Heart right ventricle (tissue), 16 donors: Measurements from ENCODE around the gene PITPNB. TPM values are rescaled to one million over a fixed set of nuclear protein-coding genes. Genes with fewer than 3 reads are reported as not detected.

ENCODE experiments used
- ATAC-seq, 8 donors: fragments of 200-7000 bp; cut with Tn5 transposase; one replicate each; pipeline ENCODE4 v1.9.1; 2020; ENCODE audit warnings: mild to moderate bottlenecking in 8 of 8, moderate library complexity in 8 of 8, moderate number of reproducible peaks in 1 of 8
- DNase-seq, 2 donors: peaks; one replicate each; pipeline ENCODE4 v3.0.0-alpha.2; 2020
- H3K27ac ChIP-seq, 10 donors: fragments of 200-600 bp; sonication (generic) in 2 of 10; one replicate each; pipeline versions ENCODE4 v1.5.0 to v1.8.0; 2020 to 2022; ENCODE audit warnings: mild to moderate bottlenecking in 3 of 10
- H3K27me3 ChIP-seq, 7 donors: fragments of 200-600 bp; one replicate each; pipeline ENCODE4 v1.8.0; 2021 to 2022; ENCODE audit warnings: mild to moderate bottlenecking in 2 of 7
- H3K36me3 ChIP-seq, 9 donors: fragments of 200-600 bp; sonication (generic) in 1 of 9; one replicate each; pipeline versions ENCODE4 v1.5.0 to v1.8.0; 2020 to 2022; ENCODE audit warnings: mild to moderate bottlenecking in 2 of 9
- H3K4me1 ChIP-seq, 9 donors: fragments of 200-600 bp; sonication (generic) in 1 of 9; one replicate each; pipeline versions ENCODE4 v1.5.0 to v1.8.0; 2020 to 2022; ENCODE audit warnings: mild to moderate bottlenecking in 4 of 9
- H3K4me3 ChIP-seq, 10 donors: fragments of 200-600 bp; sonication (generic) in 2 of 10; one replicate each; pipeline versions ENCODE4 v1.5.0 to v1.8.0; 2020 to 2022; ENCODE audit warnings: mild to moderate bottlenecking in 7 of 10, moderate library complexity in 2 of 10
- H3K9me3 ChIP-seq, 11 donors: fragments of 200-600 bp in 10 of 11; sonication (generic) in 2 of 11; one replicate each; pipeline versions ENCODE4 v1.5.0 to v1.8.0; 2013 to 2022; ENCODE audit warnings: mild to moderate bottlenecking in 2 of 11, control low read depth in 1 of 11, moderate library complexity in 1 of 11
- WGBS, 2 donors: extraction: QIAGEN DNeasy Blood & Tissue Kit; methylation state at CpG; one replicate each; pipeline ENCODE4 v1.1.7; 2013; ENCODE audit warnings: inconsistent platforms in 1 of 2; 5-methylcytosine and 5-hydroxymethylcytosine counted together
- intact Hi-C, 10 donors: fragments of 100-400 bp; cut with DNase I; formaldehyde crosslinking; loops; one replicate each; pipeline versions ENCODE4 v1.11.1 to v1.14.2; 2022
- polyA plus RNA-seq, 2 donors: library from polyadenylated mRNA; stranded (reverse); fragments of 200-250 nt; gene quantifications; one replicate each; pipeline ENCODE4 v1.2.3, GENCODE V29; 2013
- total RNA-seq, 10 donors: library from RNA; stranded (reverse); fragmentation: NEBNext Ultra II Directional in 3 of 10; extraction: Animal tissue kit (Norgen Biotek cat#: 25700) in 3 of 10; gene quantifications; one replicate each; pipeline versions ENCODE4 v1.2.1 to v1.2.4, GENCODE V29; 2021 to 2023
- TF ChIP-seq, protein P1 (sequence below), 9 donors: fragments of 200-600 bp; sonication (generic) in 2 of 9; IDR thresholded peaks; one replicate each; pipeline versions ENCODE4 v1.5.0 to v1.8.0; 2021 to 2022; ENCODE audit warnings: antibody characterized with exemption in 9 of 9, mild to moderate bottlenecking in 5 of 9, moderate library complexity in 1 of 9
- donor health status: Arrhythmogenic right ventricular cardiomyopathy.
- donor health status: ischemic (EF 13 %, LVEDD 7.1; RV severe dilation, severe dysfunction).
- donor health status: healthy with polysubstance abuse.
- donor health status: DM: no; HTN: yes; CAD: no.
- donor health status: DM: no; HTN: no; CAD: no.
- donor health status: ischemic (EF 25% LVEDD 6.9; RV normal size, moderate dysfunction).
- donor health status: ischemic (EF 25% LVEDD 5.7; RV mildly dilated, moderate dysfunction).
- donor health status: healthy.
- donor health status: DM: yes; HTN: yes; CAD: no.
- donor health status: Ischemic cardiomyopathy.
- donor health status: ischemic (EF 35%, LVEDD 5.7; RV mildly dilated, moderate dysfunction).
- donor health status: nonischemic (EF 11% LVEDD 7.7; RV severe dilation, severe dysfunction).
- donor health status: DM: yes; HTN: yes; CAD: no.
- donor health status: PGD.
- donor health status: ischemic (EF 29% LVEDD 5.4; RV normal size, mild dysfunction).
- donor health status: nonischemic (EF 23%, LVEDD 6.1; RV moderate dilation, normal function).

The PITPNB gene
- total and polyA plus RNA-seq, 12 donors, result 16.0 to 78.3 (median 58.1) TPM

- DNase-seq, result no peak
- Histone ChIP-seq H3K4me3 (no peak overlapping the region), H3K4me1 (peaks cover 0 to 2% (median 0%) of the 10 kb centered on the region in 9 donors), H3K27me3 (no peaks in the 10 kb centered on the region), H3K27ac (no peak overlapping the region), H3K36me3 (no peaks in the 10 kb centered on the region), H3K9me3 (peaks cover 0 to 6% (median 0%) of the 10 kb centered on the region in 11 donors)
- 87 to 89% methylated on average over 4 of the region's 4 CpGs for WGBS, 2 donors
- ATAC-seq, result no peak
- TF ChIP-seq, protein P1, sequence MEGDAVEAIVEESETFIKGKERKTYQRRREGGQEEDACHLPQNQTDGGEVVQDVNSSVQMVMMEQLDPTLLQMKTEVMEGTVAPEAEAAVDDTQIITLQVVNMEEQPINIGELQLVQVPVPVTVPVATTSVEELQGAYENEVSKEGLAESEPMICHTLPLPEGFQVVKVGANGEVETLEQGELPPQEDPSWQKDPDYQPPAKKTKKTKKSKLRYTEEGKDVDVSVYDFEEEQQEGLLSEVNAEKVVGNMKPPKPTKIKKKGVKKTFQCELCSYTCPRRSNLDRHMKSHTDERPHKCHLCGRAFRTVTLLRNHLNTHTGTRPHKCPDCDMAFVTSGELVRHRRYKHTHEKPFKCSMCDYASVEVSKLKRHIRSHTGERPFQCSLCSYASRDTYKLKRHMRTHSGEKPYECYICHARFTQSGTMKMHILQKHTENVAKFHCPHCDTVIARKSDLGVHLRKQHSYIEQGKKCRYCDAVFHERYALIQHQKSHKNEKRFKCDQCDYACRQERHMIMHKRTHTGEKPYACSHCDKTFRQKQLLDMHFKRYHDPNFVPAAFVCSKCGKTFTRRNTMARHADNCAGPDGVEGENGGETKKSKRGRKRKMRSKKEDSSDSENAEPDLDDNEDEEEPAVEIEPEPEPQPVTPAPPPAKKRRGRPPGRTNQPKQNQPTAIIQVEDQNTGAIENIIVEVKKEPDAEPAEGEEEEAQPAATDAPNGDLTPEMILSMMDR (IDR thresholded peaks at IDR 0.05), result no peak
- intact Hi-C loops, result no loop called here
Measured at GRCh38 chr22:27815826-27816530, 103.1 kb downstream of the PITPNB start.

DNA sequence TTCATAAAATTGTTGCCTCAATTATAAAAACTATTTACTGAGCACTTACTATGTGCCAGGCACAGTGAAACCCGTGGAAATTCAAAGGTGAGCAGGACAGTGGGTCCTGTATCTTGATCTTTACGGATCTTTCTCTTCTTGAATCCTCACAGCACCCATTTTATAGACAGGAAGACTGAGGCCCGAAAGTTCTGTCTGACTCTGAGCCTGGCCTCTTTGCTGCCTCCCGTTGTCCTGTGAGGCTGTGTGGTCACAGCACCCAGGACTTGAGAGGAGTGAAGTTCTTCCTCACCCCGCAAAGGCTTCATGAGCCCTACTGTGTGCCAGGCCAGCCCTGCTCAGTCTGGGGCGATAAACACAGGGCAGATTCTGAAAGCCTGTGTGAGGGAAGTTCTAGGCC lies 104.1 kb downstream of the PITPNB start:
- Histone ChIP-seq H3K36me3 (no peaks in the 10 kb centered on the region), H3K4me1 (peaks cover 0 to 12% (median 6%) of the 10 kb centered on the region in 9 donors), H3K9me3 (peaks cover 0 to 3% (median 0%) of the 10 kb centered on the region in 11 donors), H3K27ac (no peak overlapping the region), H3K27me3 (no peaks in the 10 kb centered on the region), H3K4me3 (no peak overlapping the region)
- WGBS, 2 donors, result 86 to 90% methylated on average over 6 of the region's 6 CpGs
- intact Hi-C loops, result no loop called here
- ATAC-seq (no peak), DNase-seq (no peak)
- TF ChIP-seq, protein P1 (IDR thresholded peaks at IDR 0.05), result no peak

DNA sequence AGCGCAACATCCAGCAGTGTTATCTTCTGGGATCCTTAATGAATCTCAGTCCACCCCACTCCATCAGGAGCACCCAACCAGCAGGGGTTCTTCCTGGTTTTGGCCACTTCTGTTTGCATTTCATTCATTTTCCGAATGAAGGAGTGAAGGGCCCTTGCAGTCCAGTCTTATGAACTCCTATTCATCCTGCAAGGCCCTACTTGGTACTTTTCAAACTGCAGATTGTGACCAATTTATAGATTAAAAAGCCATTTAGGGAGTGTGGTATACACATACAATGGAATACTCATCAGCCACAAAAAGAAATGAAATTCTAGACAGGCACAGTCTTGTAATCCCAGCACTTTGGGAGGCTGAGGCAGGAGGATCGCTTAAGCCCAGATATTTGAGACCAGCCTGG lies 107.3 kb downstream of the PITPNB start:
- ATAC-seq, result no peak
- Histone ChIP-seq H3K4me1 (peaks cover 0 to 20% (median 6%) of the 10 kb centered on the region in 9 donors), H3K27ac (no peak overlapping the region), H3K27me3 (no peaks in the 10 kb centered on the region), H3K4me3 (no peak overlapping the region), H3K36me3 (no peaks in the 10 kb centered on the region), H3K9me3 (no peaks in the 10 kb centered on the region)
- no peak for DNase-seq
- TF ChIP-seq, protein P1 (IDR thresholded peaks at IDR 0.05), result no peak
- whole genome bisulfite sequencing, 2 donors, result 89 to 96% methylated on average over 3 of the region's 3 CpGs
- intact Hi-C loops, result no loop called here

DNA sequence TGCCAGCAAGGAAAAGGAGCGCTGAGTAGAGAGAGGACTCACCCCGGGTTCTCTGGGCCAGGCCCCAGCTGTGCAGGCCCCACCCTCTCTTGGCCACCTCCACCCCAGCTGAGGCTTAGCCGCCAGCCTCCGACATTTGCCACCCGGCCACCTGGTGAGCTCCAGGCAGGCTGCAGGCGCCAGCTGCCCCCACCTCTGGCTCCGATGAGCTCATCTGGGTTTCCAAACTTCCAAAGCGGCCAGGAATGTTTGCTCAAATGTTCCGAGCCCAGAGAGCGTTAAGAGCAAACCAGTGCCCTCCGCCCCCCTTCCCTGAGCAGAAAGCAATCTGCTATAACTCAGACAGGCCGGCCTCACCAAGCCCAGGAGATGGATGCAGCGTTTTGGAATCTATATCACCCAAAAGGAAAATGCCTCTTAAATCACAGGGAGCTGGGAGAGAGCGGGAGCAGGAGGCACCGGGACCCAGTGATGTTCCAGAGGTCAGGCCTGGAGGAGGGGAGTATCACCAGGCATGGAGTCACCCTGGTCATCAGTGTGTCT lies 108.4 kb downstream of the PITPNB start:
- Histone ChIP-seq H3K4me3 (no peak overlapping the region), H3K4me1 (peaks cover 0 to 20% (median 6%) of the 10 kb centered on the region in 9 donors), H3K9me3 (no peaks in the 10 kb centered on the region), H3K27me3 (no peaks in the 10 kb centered on the region), H3K36me3 (no peaks in the 10 kb centered on the region), H3K27ac (peak overlapping the region in 4 of 10 donors; percentile 30 to 56 (median 44))
- DNase-seq (peak; percentile 61 to 67), ATAC-seq (peak; percentile 60 to 85 (median 78))
- TF ChIP-seq, protein P1 (IDR thresholded peaks at IDR 0.05), result no peak
- intact Hi-C loops, result no loop called here
- WGBS, 2 donors, result 65 to 67% methylated on average over 15 of the region's 15 CpGs
